GM21825 (cell line): ENCODE data around the gene CST4.
"Not testable (repeated sequence)": the region's sequence is repeated elsewhere in the genome, so short reads cannot be mapped to it uniquely, and the experiment has no call there.

Experiments
- ATAC-seq: cut with Tn5 transposase; IDR thresholded peaks from one replicate; pipeline ENCODE4 v1.9.1; 2021; ENCODE audit warnings: mild to moderate bottlenecking, moderate library complexity; ENCODE audit not compliant: unreplicated experiment

CST4 gene

DNA sequence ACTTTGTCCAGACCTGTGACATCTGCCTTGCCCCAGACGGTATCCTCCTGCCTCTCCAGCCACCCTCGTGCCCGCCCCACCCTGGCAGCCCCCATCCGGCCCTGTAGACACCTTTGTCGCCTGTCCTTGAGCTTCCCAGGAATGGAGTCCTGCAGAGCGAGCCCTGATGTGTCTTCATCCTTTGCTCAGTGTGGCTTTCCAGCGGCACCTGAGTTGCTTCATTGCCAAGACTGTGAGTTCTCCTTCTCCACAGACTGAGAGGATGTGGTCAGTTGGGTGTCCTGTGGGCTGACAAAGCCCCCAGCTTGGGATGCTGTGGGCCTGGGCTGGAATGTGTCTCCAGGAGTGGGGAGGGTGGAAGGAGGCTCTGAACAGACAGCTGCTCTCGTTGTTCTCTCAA is 1.7 kb upstream of the CST4 start:
- no peak for ATAC-seq

DNA sequence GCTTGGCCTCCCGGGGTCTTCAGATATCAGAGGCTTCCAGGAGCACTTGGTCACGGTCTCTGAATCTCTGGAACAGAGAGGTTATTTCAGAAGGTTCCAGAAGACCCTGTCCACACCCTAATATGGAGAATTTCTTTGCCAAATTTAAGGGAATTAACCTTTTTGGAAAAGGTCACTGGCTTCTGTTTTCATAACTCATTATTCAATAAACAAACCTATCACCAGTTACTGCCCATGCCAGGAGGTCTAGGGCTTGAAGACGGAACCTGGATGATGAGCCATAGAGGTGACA is 507 bp upstream of the CST4 start:
- no peak for ATAC-seq

DNA sequence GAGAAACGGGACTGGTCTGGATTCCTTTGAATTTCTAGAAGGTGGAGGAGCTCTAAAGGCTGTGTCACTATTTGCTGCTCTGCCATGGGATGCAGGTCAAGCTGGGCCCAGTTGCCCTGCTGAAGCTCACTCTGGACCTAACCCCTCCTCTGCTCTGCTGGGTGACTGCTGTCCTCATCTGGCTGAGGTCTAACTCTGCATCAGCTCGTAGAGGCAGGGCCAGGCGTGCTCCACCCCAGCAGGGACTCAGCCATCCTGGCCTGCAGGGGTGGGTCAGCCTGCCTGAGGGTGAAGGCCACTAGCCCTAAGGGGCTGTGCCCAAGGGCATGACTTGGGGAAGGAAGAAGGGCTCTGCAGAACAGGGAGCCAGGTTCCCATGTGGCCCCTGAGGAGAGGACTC is 852 bp downstream of the CST4 start:
- no peak for ATAC-seq

DNA sequence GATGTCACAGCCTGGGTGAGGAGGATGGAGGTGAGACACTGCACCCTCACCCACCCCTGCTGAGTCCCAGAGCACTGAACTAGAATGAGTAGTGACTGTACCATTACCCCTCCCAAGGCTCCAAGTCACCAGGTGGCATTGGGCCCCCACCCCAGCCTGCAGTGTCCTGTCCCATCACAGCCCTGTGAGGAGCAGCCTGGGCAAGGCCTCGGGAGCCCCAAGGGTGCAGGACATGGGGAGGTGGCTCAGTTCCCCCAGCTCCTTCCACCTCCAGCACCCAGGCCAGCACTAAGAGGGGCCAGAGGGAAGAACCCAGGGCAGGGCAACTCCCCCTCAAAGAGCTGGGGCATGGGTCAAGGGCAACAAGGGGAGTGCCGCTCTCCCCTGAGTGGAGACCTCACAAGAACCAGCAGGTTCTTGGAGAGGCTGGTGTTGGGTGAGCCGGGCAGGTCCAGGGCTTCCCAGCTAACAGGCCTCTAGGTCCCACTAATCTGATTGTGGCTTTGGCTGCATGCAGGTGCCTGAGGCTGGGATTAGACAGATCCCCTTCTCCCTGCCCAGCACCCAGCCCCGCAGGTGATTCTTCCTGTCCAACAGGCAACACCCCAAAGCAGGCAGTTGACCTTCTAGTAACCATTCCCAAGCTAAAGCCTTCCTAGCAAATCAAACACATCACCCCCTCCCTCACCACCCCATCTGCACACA is 2.6 kb downstream of the CST4 start:
- ATAC-seq = no peak

DNA sequence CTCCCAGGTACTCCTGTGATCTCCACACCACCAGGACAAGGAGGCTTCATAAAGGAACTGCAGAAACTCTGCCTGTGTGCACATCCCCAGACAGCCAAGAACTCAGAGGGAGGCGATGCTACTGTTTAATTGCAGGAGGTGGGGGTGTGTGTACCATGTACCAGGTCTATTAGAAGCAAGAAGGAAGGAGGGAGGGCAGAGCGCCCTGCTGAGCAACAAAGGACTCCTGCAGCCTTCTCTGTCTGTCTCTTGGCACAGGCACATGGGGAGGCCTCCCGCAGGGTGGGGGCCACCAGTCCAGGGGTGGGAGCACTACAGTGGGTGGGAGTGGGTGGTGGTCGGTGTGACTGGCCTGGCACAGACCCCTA is 3.3 kb downstream of the CST4 start:
- not testable (repeated sequence) for ATAC-seq

DNA sequence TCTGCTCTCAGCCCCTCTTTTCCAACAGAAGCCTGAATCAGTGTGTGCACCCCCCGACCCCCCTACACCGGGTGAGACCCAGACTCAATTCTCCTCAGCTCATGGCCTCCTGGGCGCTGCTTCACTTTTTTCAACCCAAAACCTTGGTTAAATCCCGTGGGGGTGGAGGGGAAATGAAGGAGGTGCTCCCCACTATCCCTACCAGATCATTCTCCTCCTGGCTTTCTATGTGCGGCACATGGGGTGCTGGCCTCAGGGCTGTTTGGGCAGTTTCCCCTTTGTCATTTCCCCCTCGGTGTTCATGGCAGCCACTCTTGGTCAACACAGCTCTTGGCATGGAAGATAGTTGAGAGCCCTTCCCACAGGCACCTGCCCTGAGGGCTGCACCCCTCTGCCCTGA is 4.6 kb downstream of the CST4 start:
- no peak for ATAC-seq

DNA sequence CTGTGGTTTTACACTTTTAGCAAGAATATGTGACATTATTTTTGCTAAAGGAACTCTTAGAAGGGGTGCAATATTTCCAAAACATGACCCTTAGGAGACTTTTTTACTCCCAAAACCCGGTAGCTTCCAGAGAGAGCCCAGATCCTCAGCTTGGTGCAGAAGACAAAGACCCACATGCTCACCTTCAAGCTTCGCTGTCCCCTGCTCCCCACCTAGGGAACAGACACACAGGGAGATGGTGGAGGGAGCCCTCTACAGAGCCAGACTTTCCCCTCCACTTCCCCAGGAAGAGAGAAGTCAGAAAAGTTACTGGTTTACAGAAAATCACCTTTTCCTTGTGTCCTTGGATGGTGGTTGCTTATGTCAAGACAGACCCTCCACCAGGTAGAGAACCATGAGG is 5.0 kb downstream of the CST4 start:
- ATAC-seq = no peak

DNA sequence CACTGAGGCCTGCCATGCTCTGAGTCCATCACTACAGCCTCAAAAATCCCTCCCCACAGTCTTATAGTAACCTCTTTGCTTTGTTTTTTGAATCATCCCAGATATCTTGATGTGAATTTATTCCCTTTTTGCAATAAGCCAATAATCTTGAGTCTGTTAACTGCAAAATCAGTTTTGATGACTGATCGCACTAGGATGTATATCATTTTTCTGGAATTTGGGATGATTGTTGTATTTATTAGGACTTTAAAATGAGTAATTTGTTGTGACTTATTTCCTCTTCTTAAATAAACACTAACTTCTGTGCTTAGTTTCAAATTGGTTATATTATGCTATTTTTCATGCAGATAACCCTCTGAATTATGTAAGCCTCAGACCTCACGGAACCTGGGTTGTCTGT is 5.6 kb downstream of the CST4 start:
- ATAC-seq = no peak

DNA sequence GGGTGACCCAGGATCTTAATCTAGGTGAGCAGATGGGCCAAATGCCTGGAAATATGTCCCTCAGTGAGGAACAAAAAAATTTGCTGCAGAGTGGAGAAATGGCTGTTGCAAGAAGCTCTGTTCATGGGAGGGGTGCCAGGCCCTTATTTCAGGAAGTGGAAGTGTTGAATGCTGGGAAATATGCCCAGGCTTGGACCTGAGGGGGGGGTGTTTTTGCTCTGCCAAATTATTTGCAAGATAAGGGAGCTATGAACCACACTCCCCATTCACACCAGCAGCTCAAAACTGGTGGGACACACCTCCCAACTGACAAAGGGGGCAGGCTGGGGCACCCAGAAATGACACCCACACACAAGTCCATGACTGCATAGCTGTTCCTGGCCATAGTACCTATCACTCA is 8.7 kb downstream of the CST4 start:
- ATAC-seq = no peak

DNA sequence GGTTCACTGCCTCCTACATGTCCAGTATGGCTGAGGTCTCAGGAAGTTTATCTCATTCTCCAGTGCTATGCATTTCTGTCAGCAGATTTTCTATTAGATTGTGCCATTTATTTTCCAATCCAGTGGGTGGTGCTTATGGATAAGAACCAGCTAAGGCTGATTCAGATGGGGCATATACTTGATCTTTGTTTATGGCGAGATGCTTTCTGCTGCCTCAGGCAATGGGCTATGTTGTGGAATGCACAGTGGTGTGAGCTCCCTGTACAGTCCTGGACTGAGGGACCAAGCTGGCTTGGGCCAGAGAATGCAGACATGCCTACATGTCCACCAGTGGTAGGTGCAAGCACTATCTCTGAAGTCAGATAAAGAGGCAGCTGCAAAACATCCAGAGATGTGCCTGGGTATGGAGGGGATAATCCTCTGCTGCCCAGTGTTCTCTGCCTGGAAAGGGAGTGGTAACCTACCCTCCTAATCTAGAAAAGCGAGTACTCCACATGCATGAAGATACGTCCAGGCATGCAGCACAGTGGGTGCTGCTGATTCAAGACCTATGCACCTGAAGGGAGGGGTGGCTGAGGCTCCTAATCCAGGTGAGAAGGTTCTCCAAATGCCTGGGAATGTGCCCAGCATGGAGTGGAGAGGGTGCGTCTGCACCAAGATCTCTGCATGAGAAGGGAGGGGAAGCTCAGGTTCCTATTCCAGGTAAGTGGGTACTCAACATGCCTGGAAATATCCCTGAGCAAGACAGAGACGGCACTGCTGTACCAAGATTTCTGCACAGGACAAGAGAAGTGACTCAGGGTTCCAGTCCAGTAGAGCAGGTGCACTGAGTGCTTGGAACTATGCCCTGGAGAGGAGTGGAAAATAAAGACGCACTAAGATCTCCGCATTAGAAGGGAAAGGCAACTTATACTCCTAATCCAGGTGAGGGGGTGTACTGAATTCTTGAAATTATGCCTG is 9.4 kb downstream of the CST4 start:
- no peak for ATAC-seq

DNA sequence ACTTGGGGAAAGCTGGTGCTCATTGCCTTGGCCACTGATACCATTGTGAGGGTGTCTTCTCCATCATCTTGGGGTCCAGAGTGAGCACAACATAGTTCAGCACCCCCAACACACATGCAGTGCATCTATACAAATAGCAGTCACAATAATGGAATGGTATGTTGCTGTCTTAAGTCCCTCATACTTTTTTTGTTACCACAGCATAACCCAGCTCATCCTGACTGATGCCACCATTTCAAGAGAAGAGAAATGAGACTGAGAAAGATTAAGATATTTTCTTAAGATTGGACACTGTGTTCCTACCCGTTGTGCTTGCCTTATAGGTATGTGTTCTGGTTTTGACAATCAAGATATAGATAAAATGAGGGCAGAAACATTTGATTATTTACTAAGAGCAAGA is 15.6 kb downstream of the CST4 start:
- no peak for ATAC-seq

DNA sequence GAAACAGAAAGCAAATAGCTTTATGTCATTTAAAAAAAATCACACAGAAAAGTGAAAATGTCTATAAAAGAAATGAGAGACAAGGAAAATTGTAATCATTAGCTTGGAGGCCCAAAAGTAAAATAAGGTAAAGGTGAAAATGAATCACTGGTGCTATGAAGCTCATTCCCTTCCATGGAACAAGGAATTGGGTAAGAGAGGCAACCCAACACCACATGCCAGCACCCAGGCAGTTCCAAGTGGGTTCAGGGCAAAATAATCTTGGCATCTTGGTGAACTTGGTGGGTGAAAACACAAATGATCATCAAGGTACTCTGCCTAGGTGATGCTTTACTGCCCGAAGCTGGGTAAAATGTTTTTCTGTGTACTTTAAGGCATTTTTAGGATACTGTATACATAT is 16.7 kb downstream of the CST4 start:
- no peak for ATAC-seq

DNA sequence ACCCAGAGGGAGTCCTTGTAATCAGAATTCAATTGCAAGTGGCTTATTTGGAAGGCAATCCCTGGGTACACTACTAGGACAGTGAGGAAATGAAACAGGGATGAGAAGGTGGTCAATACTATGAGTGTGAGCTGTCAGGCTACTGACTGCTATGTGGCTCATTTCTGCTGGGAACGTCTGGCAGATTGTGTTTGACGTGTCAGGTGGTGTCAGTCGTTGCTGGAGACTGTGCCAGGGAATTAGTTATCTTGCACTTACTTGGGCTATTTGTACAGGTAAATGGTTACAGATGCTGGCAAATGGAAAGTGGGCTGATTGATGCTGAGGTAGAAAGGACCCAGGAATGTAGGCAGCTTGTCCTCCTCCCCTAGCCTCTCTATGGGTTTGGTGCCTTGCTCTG is 17.4 kb downstream of the CST4 start:
- no peak for ATAC-seq

DNA sequence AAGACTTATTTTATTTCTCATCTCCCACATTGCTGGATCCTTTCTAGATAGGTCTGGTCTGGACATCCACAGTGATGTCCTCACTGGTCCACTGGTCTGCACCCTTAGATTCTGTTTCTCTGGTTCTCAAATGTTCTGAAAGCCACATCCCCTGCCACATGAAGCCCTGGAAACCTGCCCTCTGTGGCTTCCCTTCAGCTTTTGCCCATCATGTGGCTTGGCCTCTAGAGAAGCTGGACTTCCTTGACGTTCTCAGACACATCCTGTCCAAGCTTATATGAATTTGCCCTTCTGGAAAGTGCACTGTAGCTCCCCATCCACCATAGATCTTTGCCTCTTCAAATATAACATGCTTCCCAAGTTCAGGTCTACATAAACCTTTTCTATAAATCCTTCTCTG is 18.5 kb downstream of the CST4 start:
- ATAC-seq = no peak

DNA sequence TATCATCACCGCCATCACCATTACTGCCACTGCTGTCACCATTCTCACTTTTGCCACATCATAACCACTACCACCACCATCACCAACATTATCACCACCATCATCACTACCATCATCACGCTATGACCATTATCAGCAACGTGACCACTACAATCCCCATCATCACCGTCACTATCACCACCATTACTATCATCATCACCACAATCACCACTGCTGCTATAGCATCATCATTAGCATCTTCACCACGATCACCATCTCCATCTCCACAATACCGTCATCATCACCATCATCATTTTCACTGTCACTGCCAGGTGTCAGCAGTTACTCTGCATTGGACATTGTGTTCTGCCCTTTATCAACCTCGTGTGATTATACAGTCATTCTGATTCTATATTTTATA is 19.0 kb downstream of the CST4 start:
- ATAC-seq = no peak

DNA sequence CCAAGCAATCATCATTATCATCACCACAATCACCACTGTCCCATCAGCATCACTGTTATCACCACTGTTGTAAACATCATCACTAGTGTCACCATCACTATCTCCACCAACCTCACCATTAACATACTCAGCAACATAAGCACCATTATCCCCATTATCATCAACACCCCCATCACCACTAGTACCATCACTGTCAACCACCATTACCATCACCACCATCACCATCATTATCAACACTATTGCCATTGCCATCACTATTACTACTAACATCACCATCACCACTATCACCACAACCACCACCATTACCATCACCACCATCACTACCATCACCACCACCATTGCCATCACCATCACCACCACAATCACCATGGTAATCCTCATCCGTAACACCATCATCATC is 19.5 kb downstream of the CST4 start:
- ATAC-seq = no peak

DNA sequence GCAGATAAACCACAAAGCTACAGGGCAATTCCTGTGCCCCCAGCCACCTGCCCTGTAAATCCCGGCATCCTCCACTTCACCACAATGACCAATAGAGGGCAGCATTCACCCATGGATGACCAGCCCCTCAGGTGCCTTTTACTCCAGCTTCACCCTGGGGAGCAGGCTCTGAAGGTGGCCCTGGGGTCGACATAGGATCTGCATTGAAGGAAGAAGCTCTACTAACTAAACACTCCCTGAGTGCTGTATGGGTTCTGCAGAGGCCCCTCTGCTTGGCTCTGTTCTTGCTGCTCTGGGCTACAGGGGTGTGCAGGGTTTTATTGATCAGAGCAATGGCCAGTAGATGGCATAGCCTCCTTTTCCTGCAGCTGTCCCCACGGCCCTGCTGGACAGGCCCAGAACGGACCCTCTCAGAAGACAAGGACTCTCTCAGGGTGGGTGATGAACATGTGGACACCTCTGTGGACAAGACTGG is 20.3 kb downstream of the CST4 start:
- peak; percentile 76 for ATAC-seq

DNA sequence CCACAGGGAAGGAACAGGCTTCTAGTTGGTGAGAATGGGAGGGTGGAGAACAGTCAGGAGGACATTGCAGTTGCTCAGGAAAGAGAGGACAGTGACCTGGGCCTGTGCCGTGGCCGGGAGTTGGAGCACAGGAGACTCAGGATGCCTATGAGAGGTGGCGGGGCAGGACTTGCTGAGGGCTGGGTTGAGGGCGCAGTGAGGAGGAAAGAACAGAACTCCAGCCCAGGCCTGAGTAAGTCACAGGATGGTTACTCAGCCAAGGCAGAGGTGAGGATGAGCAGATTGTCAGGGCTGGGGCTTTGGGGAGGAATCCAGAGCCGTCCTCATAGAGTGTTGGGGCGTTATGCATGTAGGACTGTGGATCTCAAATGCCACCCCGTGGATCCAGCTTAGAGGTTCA is 21.2 kb downstream of the CST4 start:
- ATAC-seq = no peak

DNA sequence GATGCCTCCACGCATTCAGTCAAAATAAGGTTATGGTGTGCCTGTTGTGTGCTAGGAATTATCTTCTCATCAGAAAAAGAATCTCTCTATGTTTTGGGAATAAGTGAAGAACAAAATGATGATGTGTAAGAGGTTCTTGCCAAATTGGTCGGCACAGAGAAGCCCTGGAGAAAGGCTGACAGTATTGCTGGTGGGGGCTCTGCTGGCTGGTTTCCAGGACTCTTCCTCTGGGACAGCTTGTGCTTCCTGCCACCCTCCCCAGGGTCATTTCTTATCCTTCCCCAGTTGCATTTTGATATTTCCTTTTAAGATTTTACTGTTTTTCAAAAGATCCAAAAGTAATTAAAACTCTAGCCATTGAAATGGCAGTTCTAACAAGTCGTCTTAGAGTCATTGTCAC is 22.1 kb downstream of the CST4 start:
- no peak for ATAC-seq

DNA sequence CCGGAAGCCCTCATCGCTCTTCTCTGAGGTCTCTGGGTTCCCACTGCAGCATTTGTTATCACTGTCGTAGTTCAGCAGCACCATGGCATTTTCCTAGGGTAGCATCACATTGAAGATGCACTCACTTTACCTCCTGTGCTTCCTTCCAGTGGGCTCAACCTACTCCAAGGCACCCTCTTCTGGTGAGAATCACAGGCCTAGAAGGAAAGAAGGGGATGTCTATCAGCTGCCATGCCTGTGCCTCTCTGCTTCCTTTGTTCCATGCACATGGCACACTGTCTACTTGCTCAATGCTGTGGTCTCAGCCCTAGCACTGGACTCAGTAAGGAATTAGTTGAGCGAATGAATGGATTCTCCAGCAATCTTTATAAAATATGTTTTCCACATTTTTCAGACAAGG is 22.6 kb downstream of the CST4 start:
- no peak for ATAC-seq

DNA sequence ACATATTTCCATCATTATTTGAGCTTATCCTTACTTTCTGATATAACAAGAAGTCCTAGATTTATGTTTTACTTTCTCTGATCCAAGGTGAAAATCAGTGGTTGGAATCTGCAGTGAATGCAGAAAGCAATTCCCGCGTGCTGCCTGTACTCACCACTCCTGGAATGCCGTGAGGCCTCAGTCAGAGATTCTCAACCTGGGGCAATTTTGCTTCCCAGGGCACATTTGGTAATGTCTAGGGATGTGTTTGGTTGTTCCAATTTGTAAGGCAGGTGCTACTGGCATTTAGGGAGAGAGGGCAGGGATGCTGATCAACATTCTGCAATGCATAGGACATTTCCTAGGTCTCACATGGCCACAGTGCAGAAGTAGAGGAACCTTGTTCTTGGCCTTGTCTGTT is 23.9 kb downstream of the CST4 start:
- no peak for ATAC-seq

DNA sequence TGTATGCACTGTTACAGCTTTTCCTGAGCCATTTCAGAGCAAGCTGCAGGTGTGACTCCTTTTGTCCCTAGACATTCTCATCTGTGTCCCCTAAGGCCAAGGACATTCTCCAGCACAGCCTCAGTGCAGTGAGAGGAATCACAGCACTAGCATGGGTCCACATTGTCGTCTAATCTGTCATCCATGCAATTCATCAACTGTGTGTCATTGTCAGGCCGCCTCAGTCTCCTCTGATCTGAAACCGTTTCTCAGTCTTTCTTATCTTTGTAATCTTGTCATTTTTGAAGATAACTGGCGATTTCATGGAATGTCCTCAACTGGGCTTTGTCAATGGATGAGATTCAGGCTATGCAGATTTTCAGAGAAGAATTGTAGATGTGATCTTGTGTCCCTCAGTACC is 24.8 kb downstream of the CST4 start:
- ATAC-seq = not testable (repeated sequence)

DNA sequence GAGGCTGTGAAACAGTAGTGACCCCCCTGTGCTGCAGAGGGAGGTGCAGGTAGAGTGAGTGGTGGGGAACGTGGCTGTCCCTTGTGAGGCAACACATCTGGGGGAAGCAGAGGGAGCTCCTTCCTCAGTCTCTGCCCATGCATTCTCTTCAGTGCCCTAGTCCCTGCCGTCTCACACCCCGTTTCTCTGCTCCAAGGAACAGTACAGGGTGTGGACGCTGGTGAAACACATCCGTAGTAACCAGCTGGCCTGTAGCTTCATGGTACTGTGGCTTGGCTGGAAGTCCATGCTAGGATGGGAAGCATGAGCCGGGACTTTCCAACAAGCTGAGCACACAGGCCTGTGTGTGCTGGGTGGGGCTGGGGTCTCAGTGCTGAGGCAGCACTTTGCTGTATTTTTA is 25.7 kb downstream of the CST4 start:
- no peak for ATAC-seq
